ENCODE measurements around the gene TIPARP.

The TIPARP gene

GRCh38 chr3:156674046-156674910 lies at the start of gene TIPARP:
TSS of gene TIPARP (plus strand) at chr3:156674590. CDS start at chr3:156677698, 3,108 bp downstream.
- peak; percentile 99 for DNase-seq (ENCODE audit: low spot score)

GRCh38 chr3:156626104-156626503 lies 48.3 kb upstream of the TIPARP start:
- peak; percentile 6 for DNase-seq (ENCODE audit: low spot score)

DNA sequence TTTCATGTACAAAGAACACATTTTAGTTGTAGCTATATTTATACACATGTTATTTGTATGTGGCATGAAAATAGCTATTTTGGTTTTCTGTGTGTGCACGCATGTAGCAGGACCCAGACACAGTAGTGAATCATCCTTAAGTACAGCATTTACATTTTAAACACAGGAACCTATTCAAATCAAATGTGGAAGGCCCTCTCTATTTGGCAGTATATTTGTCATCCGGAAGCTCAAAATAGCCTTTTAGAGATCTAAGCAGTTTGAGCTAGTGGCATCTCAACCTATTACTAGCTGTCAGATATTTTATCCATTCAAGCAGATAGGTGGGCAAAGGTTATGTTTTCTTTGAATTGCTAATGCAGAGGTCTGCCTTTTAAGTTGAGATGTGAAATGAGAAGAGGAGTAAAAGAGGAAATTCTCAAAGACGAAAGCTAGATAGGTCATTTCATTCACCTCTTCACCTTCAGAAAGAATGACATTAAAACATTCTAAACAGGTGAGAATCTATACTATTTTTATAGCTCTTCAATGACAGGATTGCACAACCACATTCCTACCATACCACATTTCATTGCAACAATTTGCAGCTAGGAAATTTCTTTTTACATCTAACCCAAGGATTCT lies 46.3 kb upstream of the TIPARP start:
- no peak for DNase-seq (ENCODE audit: low spot score)

- no peak for DNase-seq (ENCODE audit: low spot score)
These were observed 45.4 kb upstream of the TIPARP start for GRCh38 chr3:156628836-156629618.

DNA sequence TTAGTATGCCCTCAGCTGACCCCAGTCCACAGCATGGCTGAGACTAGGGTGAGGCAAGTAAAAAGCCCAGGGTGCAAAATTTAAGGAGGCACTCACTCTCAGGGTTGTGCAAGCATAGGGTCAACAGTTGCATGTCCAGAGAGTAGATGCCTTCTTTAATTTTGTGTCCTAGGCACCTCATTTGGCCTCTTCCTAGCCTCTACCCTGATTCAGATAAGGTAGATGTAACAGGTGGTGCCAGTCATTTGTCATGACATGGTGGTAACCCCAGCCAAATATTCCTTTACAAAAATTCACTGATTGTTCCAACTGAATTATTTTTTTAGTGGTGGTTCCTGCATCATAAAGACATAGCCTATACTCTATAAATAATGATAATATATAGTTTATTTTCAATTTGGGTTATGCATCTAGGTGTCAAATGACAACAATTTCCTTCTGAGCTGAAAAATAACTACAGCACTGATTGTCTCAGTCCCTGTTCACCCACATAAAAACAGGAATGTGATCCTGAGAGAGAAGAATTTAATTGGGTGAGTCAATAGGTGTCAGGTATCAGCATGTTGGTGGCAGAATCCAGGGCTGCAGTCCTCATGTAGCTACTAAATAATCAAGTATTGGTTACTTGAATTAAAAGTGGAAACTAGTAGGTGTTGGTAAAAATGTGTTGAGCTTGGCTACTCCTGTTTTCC lies 44.2 kb upstream of the TIPARP start:
- DNase-seq (ENCODE audit: low spot score) = no peak

- DNase-seq (ENCODE audit: low spot score) = no peak
These were observed 43.7 kb upstream of the TIPARP start for GRCh38 chr3:156630773-156631093.

GRCh38 chr3:156631323-156631722 lies 43.1 kb upstream of the TIPARP start:
- DNase-seq (ENCODE audit: low spot score) = no peak

DNA sequence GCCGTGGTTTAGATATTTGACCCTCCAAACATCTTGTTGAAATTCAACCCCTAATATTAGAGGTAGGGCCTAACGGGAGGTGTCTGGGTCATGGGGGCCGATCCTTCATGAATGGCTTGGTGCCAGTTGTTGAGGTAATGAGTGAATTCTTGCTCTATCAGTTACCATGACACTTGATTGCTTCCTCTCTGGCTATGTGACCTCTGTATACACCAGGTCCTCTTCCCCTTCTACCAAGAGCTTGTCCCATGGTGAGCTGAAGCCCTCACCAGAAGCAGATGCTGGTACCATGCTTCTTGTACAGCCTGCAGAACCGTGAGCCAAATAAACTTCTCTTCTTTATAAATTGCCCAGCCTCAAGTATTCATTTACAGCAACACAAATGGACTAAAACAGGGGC lies 41.8 kb upstream of the TIPARP start:
- no peak for DNase-seq (ENCODE audit: low spot score)

DNA sequence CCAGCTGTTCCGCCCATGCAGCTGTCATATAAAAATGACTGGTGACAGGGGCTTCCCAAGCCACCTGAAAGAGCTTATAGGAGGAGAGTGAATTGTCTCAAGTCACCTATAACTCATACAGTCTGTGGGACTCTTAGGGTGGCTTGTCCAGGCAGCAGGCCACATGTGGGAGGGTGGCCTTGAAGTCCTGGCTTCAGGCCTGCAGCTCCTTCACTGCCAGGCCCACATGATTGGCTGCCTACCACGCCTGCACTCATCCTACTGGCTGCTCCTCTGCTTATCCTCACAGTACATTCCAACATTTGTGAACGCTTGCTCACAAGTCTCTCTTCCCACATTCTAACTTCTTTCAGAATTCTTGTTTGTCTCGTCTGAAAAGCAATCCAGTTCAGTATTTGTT lies 41.1 kb upstream of the TIPARP start:
- no peak for DNase-seq (ENCODE audit: low spot score)

DNA sequence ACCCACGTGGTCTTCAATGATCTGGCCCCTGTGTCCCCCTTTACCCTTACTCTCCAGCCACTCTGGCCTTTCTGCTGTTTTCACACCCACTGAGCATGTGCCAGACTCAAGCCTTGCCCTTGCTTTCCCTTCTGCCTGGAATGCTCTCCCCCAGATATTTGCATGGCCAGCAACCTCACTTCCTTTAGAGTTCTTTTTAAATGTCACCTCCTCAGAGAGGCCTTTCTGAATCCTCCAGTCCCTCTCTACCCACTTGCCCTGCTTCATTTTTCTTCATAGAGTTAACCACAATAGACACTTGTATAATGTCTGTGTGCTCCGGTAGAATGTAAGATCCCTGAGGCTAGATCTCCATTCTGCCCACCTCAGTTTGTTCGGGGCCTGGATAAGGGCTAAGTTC lies 39.4 kb upstream of the TIPARP start:
- DNase-seq (ENCODE audit: low spot score) = no peak

GRCh38 chr3:156635973-156636372 lies 38.4 kb upstream of the TIPARP start:
- no peak for DNase-seq (ENCODE audit: low spot score)

DNA sequence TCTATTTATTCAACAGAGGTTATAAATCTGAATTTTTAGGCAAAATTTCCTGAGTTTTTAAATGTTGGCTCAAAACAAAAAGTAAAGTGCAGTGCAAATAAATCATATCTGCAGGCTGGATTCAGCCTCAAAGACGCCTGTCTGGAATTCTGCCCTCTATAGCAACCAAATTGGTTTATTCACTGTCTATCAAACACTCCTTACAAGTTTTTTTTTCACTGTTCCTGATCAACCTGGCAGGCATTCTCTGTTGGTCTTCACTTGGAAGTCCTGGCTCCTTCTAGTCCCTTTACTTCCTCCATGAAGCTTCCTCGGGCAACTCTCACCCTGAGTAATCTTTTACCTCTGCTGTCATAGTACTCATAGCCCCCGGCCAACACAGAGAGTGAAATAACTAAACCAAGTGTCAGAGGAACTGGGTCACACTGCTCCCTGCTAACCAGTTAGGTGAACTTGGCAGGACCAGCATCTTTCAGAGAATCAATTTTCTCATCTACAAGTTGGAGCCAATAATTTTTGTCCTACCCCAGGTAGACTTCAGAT lies 36.8 kb upstream of the TIPARP start:
- DNase-seq (ENCODE audit: low spot score) = no peak

DNA sequence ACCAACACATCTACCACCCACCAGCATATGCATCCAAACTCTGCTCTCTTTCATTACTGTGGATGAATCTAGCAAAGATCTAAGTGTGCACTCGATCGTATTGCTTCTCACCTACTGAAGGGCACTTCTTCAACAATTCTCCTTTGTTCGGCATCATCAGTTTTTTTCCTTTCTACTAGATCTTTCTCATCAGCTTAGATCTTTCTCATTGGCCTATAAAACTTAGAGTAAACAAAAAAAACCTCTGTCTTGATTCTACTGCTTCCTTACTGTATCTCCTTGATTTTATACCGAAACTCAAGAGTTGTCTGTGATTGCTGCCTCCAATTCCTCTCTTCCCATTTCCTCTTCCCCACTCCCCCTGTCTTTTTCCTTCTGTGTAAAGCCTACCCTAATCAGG lies 36.1 kb upstream of the TIPARP start:
- DNase-seq (ENCODE audit: low spot score) = no peak

- no peak for DNase-seq (ENCODE audit: low spot score)
These were observed 34.9 kb upstream of the TIPARP start for GRCh38 chr3:156639414-156640023.

GRCh38 chr3:156641618-156641975 lies 32.8 kb upstream of the TIPARP start:
- DNase-seq (ENCODE audit: low spot score) = no peak

DNA sequence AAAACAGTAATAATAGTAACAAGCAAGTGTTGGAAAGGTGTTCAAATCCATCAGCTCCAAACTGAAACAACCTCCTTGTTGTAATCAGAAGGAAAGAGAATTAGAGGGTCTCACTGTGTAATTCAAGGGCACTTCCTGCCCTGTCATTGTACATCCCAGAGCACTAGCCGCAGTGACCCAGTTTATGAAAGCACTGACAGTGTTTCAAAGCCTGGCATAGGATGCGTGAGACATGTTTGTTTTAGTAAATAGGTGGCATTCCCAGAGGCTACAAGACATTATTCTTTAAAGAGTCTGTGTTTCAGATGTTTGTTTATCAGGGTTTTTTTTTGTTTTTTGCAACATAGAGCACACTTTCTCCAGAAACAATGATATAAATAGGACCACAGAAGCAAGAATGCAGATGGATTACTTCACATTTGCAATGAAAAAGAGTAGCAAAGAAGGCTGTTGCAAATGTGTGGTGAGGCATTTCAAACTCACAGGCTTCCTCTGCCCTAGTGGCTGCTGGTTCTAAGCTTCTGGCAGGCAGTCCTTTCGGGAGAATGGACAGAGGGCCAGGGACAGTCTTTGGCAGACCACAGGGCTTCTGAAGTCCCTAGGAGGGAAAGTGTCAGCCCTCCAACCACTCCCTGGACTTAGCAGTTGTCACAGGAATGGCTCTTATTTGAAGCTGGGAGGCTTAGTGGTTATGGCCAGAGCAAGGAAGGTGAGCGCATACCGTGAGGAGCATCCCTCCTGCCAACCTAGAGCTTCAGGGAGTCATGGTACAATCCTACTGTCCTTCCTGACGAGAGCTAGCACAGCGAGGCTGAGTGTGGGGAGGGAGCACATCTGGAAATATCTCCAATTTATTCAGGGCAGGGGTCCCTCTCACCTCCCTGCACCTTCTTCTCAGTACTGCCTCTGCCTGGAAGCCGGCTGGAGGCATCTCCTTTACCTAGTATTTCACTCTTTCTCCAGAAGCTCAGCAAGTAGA lies 31.4 kb upstream of the TIPARP start:
- no peak for DNase-seq (ENCODE audit: low spot score)

- DNase-seq (ENCODE audit: low spot score) = peak; percentile 29
These were observed 30.5 kb upstream of the TIPARP start for GRCh38 chr3:156643729-156644389.

DNA sequence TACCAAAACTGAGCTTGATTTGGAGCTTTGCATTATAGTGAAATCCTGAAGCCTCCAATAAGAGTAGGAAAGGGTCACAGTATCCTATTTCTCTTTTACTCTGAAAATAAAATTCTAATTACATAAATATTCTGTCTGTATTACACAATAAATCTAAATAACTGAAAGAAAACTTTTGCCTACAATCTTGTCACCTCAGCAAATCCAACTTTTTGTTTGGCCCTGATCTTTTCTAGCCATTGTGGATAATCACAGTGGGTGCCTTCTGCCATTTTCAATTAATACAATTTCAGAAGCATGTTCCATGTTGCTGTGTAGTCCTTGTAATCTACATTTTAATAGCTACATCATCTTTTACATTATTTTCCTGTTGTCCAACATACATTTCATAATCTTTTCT lies 29.4 kb upstream of the TIPARP start:
- no peak for DNase-seq (ENCODE audit: low spot score)

GRCh38 chr3:156646958-156647357 lies 27.4 kb upstream of the TIPARP start:
- DNase-seq (ENCODE audit: low spot score) = no peak

- DNase-seq (ENCODE audit: low spot score) = no peak
These were observed 26.3 kb upstream of the TIPARP start for GRCh38 chr3:156648086-156648485.
